ENCODE measurements around the gene DPYSL4. TPM values are rescaled to one million over a fixed set of nuclear protein-coding genes. Genes with fewer than 3 reads are reported as not detected.

The DPYSL4 gene
- total and polyA plus RNA-seq, 3 donors from 2014 or later = 11.7 to 21.0 (median 13.9) TPM

GRCh38 chr10:132185601-132186487 lies 904 bp upstream of the DPYSL4 start:
- no peaks in the 10 kb centered on the region for H3K9me3 ChIP-seq
- intact Hi-C loops (cut with DNase I; ENCODE audit: low total_unique reads) = no loop called here
- peaks cover 14% of the 10 kb centered on the region for H3K4me1 ChIP-seq
- H3K36me3 ChIP-seq (ENCODE audit: low read depth, missing control alignments) = no peaks in the 10 kb centered on the region
- H3K27me3 ChIP-seq = no peaks in the 10 kb centered on the region
- WGBS, 2 donors = 3% methylated on average over 96 of the region's 99 CpGs; no CpG with 5 or more reads in 1 of the 2 donors
- peak; percentile 44 for DNase-seq
- H3K4me3 ChIP-seq = peak overlapping the region; percentile 51 to 53
- H3K27ac ChIP-seq = no peak overlapping the region
- TF ChIP-seq, protein P1, sequence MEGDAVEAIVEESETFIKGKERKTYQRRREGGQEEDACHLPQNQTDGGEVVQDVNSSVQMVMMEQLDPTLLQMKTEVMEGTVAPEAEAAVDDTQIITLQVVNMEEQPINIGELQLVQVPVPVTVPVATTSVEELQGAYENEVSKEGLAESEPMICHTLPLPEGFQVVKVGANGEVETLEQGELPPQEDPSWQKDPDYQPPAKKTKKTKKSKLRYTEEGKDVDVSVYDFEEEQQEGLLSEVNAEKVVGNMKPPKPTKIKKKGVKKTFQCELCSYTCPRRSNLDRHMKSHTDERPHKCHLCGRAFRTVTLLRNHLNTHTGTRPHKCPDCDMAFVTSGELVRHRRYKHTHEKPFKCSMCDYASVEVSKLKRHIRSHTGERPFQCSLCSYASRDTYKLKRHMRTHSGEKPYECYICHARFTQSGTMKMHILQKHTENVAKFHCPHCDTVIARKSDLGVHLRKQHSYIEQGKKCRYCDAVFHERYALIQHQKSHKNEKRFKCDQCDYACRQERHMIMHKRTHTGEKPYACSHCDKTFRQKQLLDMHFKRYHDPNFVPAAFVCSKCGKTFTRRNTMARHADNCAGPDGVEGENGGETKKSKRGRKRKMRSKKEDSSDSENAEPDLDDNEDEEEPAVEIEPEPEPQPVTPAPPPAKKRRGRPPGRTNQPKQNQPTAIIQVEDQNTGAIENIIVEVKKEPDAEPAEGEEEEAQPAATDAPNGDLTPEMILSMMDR (IDR thresholded peaks at IDR 0.05) = no peak
- TF ChIP-seq POLR2A (IDR thresholded peaks at IDR 0.05) = no peak

GRCh38 chr10:132187430-132188138 lies 836 bp downstream of the DPYSL4 start:
- Histone ChIP-seq H3K27me3 (no peaks in the 10 kb centered on the region), H3K27ac (no peak overlapping the region), H3K4me1 (peaks cover 14% of the 10 kb centered on the region), H3K4me3 (peak overlapping the region; percentile 51 to 52), H3K36me3 (ENCODE audit: low read depth, missing control alignments) (no peaks in the 10 kb centered on the region), H3K9me3 (no peaks in the 10 kb centered on the region)
- WGBS, 2 donors = 3 to 4% methylated on average over 21 to 48 of the region's 58 CpGs
- intact Hi-C loops (cut with DNase I; ENCODE audit: low total_unique reads) = no loop called here
- no peak for TF ChIP-seq POLR2A (IDR thresholded peaks at IDR 0.05)
- TF ChIP-seq, protein P1 (IDR thresholded peaks at IDR 0.05) = no peak
- no peak for DNase-seq

DNA sequence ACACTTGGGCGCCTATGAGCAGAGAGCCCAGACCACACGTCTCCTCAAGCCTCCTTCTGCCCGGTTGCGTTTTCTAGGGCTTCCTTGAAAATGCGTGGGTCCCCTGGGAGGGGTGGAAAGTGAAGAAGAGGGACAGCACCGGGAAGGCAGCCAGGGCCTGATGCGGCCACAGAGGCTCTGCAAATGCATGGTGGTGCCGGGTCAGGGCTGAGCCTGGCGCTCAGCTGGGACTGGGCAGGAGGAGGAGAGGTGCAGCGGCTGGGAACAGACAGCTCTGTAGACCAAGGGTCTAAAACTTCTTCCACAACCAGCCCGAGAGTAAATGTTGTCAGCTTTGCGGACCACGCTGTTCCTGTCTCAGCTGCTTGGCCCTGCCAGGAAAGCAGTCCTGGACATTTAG lies 1.6 kb downstream of the DPYSL4 start:
- Histone ChIP-seq H3K4me1 (peaks cover 14% of the 10 kb centered on the region), H3K4me3 (no peak overlapping the region), H3K9me3 (no peaks in the 10 kb centered on the region), H3K27ac (no peak overlapping the region), H3K27me3 (no peaks in the 10 kb centered on the region), H3K36me3 (ENCODE audit: low read depth, missing control alignments) (no peaks in the 10 kb centered on the region)
- no peak for DNase-seq
- TF ChIP-seq, protein P1 (IDR thresholded peaks at IDR 0.05) = no peak
- TF ChIP-seq POLR2A (IDR thresholded peaks at IDR 0.05) = no peak
- intact Hi-C loops (cut with DNase I; ENCODE audit: low total_unique reads) = no loop called here
- 55 to 58% methylated on average over 11 to 13 of the region's 13 CpGs for WGBS, 2 donors

GRCh38 chr10:132189016-132189415 lies 2.3 kb downstream of the DPYSL4 start:
- Histone ChIP-seq H3K4me3 (no peak overlapping the region), H3K27ac (no peak overlapping the region)

More at GRCh38 chr10:132189016-132189415, 2.3 kb downstream of the DPYSL4 start:
- intact Hi-C loops (cut with DNase I; ENCODE audit: low total_unique reads) = no loop called here
- no peaks in the 10 kb centered on the region for H3K36me3 ChIP-seq (ENCODE audit: low read depth, missing control alignments)
- 75 to 83% methylated on average over 16 of the region's 16 CpGs for WGBS, 2 donors
- H3K4me1 ChIP-seq = peaks cover 14% of the 10 kb centered on the region
- no peaks in the 10 kb centered on the region for H3K9me3 ChIP-seq
- H3K27me3 ChIP-seq = no peaks in the 10 kb centered on the region
- TF ChIP-seq POLR2A (IDR thresholded peaks at IDR 0.05) = no peak
- TF ChIP-seq, protein P1 (IDR thresholded peaks at IDR 0.05) = no peak
- no peak for DNase-seq

Data from testis (tissue), 3 donors.